DMS79 treated with DMSO at 0.1 percent for 48 hours (cell line): Measurements from ENCODE around the gene GCNT2.
"Not testable (repeated sequence)": the region's sequence is repeated elsewhere in the genome, so short reads cannot be mapped to it uniquely, and the experiment has no call there.

Source experiments
- DNase-seq: peaks from one replicate; lab custom pipeline; 2025; lab: John Stamatoyannopoulos, UW

The GCNT2 gene

GRCh38 chr6:10547809-10548208, 26.7 kb downstream of the GCNT2 start:
- DNase-seq: no peak

GRCh38 chr6:10550764-10551163, 29.6 kb downstream of the GCNT2 start:
- DNase-seq: no peak

- no peak for DNase-seq
These were observed 31.2 kb downstream of the GCNT2 start for GRCh38 chr6:10552270-10552810.

- DNase-seq: no peak
These were observed 32.7 kb downstream of the GCNT2 start for GRCh38 chr6:10553871-10554270.

GRCh38 chr6:10554826-10555225, 33.7 kb downstream of the GCNT2 start:
- no peak for DNase-seq

GRCh38 chr6:10555625-10556309, 34.6 kb downstream of the GCNT2 start:
- peak; percentile 36 for DNase-seq

GRCh38 chr6:10556589-10556988, 35.4 kb downstream of the GCNT2 start:
- no peak for DNase-seq

GRCh38 chr6:10556992-10557391, 35.8 kb downstream of the GCNT2 start:
- DNase-seq: no peak

GRCh38 chr6:10557913-10558312, 36.8 kb downstream of the GCNT2 start:
- DNase-seq: peak; percentile 7

- DNase-seq: peak; percentile 20
These were observed 37.4 kb downstream of the GCNT2 start for GRCh38 chr6:10558565-10558964.

- DNase-seq: no peak
These were observed 38.5 kb downstream of the GCNT2 start for GRCh38 chr6:10559522-10560152.

GRCh38 chr6:10561611-10562199, 40.6 kb downstream of the GCNT2 start:
- DNase-seq: no peak

- DNase-seq: no peak
These were observed 44.0 kb downstream of the GCNT2 start for GRCh38 chr6:10564975-10565673.

- no peak for DNase-seq
These were observed 44.8 kb downstream of the GCNT2 start for GRCh38 chr6:10565913-10566312.

- DNase-seq: no peak
These were observed 46.3 kb downstream of the GCNT2 start for GRCh38 chr6:10567256-10568026.

GRCh38 chr6:10569392-10570127, 48.4 kb downstream of the GCNT2 start:
- no peak for DNase-seq

- not testable (repeated sequence) for DNase-seq
These were observed 54.4 kb downstream of the GCNT2 start for GRCh38 chr6:10575519-10575918.

- DNase-seq: no peak
These were observed 55.1 kb downstream of the GCNT2 start for GRCh38 chr6:10576226-10576625.

- no peak for DNase-seq
These were observed 56.0 kb downstream of the GCNT2 start for GRCh38 chr6:10577112-10577511.

- no peak for DNase-seq
These were observed 57.6 kb downstream of the GCNT2 start for GRCh38 chr6:10578723-10579122.

GRCh38 chr6:10579803-10580202, 58.7 kb downstream of the GCNT2 start:
- no peak for DNase-seq
